ENCODE results near the gene TDRD1.

Gene TDRD1

GRCh38 chr10:114234132-114234531 lies 55.0 kb downstream of the TDRD1 start:
- DNase-seq (ENCODE audit: low read depth in 2 of 2) = no peak

DNA sequence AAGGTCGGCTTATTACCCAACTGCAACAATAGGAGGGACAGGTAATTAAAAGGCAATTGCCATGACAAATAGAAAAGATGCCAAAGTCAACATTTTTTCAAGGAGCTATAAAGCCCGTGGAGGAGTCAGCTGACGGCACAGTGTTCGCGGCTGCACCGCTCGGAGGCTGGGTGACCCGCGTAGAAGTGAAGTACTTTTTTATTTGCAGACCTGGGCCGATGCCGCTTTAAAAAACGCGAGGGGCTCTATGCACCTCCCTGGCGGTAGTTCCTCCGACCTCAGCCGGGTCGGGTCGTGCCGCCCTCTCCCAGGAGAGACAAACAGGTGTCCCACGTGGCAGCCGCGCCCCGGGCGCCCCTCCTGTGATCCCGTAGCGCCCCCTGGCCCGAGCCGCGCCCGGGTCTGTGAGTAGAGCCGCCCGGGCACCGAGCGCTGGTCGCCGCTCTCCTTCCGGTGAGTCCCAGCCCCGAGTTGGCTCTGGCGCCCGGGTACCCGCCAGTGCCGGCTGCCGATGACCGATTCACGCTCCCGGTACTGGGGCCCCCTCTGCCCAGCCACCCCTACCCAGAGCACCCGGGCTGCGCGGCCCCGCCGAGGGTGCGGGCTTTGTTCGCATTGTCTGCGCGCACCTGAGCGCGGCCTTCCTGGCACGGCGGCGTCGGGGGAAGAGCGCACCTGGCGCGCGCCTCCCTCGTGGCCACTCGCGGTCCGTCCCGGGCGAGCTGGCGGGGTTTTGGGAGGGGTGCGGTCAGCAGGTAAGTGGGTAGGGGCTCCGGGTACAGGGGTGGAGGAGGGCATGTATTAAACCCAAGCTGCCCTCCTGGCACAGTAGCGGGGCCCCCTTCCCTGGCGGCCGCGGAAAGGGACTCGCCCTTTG lies 60.2 kb downstream of the TDRD1 start, which contains the start of gene VWA2:
Gene VWA2 (plus strand): TSS at position 138 of the 877 bp plus-strand sequence. CDS start 9,460 bp downstream, outside the sequence.
- DNase-seq (ENCODE audit: low read depth in 2 of 2) = peak; percentile 3 to 15

DNA sequence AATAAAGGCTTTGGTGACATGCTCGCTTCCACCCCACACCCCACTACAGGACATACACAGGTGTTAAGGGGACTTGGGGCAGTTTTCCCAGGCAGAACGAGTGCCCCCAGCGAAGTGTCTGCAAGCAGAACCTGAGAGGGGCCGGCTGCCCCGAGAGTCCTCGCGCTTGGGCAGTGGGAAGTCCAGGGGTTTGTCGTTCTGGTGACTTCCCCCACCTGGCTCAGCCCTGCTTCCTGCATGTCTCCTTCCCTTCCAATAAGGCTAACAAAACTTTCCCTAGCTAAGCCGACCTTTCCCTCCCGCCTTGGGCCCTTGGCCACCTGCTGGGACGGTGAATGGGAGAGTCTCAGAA lies 60.8 kb downstream of the TDRD1 start:
- DNase-seq (ENCODE audit: low read depth in 2 of 2) = no peak

DNA sequence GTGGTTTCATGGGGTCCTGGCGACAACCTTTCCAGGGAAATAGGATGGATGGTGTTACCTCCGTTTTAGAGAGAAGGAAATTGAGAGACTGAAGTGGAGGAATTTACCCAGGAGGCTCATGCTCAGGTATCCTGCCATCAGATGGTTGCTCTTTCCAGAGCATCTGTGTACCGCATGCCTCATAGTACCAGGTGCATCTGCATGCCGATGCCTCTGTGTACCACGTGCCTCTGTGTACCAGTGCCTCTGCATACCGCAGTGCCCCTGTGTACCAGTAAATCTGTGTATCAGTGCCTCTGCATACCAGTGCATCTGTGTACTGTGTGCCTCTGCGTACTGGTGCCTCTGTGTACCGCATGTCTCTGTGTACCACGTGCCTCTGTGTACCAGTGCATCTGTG lies 63.1 kb downstream of the TDRD1 start:
- DNase-seq (ENCODE audit: low read depth in 2 of 2) = no peak

DNA sequence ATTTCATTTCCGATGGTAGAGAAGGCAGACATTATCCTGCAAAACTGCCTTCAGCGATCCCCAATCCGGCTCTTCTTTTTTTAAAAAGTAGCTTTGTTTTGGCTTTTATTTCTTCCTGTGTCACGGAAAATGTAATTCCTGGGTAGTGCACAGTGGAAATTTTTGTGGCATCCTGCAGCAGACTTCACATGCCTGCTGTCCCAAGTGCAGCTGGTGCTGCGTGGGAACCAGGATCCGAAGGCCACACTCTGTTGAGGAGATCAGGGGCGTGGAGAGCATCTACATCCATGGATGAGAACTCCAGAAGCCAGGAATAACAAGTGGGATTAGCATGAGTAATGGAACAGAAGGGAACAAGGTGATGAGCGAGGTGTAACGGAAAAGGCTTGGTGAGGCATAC lies 64.5 kb downstream of the TDRD1 start:
- no peak for DNase-seq (ENCODE audit: low read depth in 2 of 2)

DNA sequence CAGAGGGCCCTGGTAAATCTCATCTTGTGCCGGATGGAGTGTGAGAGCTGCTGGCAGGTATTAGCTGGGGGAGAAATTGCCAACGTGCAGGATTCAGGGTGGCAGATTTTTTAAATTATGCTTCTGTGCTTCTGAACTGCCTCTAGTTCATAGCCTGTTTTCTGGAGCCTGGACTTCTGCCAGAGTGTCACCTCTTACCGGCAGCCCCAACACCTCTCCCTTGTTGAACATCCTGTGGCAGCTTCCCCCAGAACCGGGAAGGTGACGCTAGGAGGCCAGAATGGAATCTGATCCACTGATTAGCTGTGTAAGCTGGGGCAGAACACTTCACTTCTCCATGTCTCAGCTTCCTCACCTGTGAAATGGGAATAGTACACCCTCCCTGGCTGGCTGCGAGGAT lies 65.0 kb downstream of the TDRD1 start:
- DNase-seq (ENCODE audit: low read depth in 2 of 2) = no peak

GRCh38 chr10:114245121-114245791 lies 66.1 kb downstream of the TDRD1 start:
- DNase-seq (ENCODE audit: low read depth in 2 of 2) = no peak

GRCh38 chr10:114246679-114247305 lies 67.6 kb downstream of the TDRD1 start:
- no peak for DNase-seq (ENCODE audit: low read depth in 2 of 2)

DNA sequence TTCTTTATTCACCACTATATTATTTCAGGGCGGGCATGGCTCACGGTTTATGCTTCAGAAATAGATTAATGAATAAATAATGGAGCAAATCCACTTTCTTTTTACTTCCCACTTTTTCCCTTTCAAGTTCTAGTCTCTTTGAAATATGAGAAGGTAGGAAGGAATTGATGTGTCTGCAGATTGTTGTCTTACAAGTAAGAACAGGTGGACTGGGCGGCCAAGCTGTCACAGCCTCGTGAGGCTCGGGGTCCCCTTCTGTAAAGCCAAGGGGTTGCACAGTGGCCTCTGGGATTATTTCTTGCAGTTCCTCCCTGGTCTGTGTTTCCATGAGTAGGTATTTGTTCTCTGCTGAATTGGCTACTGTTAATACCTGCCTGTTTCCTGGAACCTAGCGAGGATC lies 71.1 kb downstream of the TDRD1 start:
- DNase-seq (ENCODE audit: low read depth in 2 of 2) = no peak

GRCh38 chr10:114250716-114251115 lies 71.6 kb downstream of the TDRD1 start:
- DNase-seq (ENCODE audit: low read depth in 2 of 2) = no peak

DNA sequence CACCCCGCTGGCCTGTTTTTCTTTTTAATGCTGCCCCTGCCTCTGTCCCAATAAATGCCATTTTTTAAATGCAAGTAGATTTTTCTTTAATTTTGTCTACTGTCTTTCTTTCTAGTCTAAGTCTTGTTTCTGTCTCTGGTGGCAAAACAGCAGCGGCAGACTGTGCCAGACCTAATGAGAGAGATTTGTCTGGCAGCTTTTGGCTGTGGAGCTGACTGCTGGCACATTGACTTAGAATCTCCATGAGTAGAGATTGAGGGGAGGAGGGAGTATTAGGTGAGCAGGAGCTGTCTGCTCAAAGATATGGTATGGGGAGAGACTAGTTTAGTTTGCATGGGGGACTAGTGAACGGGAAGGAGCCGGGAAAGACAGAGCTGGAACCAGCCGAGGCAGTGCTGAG lies 72.9 kb downstream of the TDRD1 start:
- no peak for DNase-seq (ENCODE audit: low read depth in 2 of 2)

DNA sequence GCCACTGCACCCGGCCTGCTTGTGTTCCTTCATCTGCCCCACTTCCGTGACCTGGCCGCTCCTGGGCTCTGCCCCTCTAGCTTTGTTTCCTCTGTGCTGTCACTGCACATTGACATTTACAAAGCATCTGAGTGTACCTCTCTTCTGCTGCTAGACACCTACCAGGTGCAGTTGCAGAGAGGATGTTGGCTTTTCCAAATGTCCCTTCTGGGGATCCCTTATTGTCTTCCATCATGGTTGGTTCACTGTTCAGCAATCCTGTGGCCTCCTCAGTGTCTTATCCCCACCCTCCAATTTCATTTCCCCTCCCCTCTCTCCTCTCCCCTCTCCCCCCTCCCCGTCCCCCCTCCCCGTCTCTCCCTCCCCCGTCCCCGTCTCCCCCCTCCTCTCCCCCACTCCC lies 73.7 kb downstream of the TDRD1 start:
- DNase-seq (ENCODE audit: low read depth in 2 of 2) = no peak

- DNase-seq (ENCODE audit: low read depth in 2 of 2) = no peak
These were observed 76.1 kb downstream of the TDRD1 start for GRCh38 chr10:114255227-114255626.

DNA sequence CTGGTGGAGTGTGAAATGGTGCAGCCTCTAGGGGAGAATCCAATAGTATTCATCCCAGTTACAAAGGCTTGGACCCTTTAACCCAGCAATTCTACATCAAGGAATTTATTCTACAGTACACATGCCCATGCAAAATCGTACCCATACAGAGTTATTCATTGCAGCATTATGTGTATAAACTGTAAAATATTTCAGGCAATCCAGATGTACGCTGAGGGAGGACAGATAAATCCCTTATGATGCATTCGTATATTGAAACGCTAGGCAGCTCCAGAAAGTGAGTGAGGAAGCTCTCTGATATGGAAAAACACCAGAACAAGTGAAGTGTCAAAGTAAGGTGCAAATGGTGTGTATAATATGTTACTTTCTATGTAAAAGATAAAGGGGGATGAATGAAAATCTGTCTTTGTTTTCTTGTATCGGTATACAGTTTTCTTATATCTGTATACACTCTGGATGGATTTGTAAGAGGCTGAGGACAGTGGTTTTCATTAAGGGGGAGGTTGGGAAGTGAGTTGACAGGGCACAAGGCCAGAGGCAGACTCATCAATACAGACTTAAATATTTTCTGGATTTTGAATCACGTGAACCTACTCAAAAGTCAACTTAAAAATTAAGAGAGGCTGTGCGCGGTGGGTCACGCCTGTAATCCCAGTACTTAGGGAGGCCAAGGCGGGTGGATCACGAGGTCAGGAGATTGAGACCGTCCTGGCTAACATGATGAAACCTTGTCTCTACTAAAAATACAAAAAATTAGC lies 77.0 kb downstream of the TDRD1 start:
- DNase-seq (ENCODE audit: low read depth in 2 of 2) = no peak

DNA sequence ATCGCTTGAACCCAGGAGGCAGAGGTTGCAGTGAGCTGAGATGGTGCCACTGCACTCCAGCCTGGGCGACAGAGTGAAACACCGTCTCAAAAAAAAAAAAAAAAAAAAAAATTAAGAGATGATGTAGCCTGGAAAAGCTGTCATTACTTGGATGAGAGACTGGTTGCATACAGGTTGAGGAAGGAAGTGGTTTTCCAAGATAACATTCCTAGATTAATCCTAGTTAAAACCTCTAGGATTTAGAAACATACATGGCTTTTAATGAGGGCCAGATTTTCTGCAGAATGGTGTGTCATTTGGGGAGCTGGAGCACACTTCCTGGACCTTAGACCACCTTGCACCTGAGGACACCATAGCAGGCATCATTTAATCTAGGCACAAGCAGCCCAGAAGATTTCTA lies 77.7 kb downstream of the TDRD1 start:
- DNase-seq (ENCODE audit: low read depth in 2 of 2) = no peak

GRCh38 chr10:114257498-114257897 lies 78.3 kb downstream of the TDRD1 start:
- DNase-seq (ENCODE audit: low read depth in 2 of 2) = no peak

GRCh38 chr10:114258274-114258840 lies 79.2 kb downstream of the TDRD1 start:
- no peak for DNase-seq (ENCODE audit: low read depth in 2 of 2)

GRCh38 chr10:114259824-114260223 lies 80.7 kb downstream of the TDRD1 start:
- no peak for DNase-seq (ENCODE audit: low read depth in 2 of 2)

DNA sequence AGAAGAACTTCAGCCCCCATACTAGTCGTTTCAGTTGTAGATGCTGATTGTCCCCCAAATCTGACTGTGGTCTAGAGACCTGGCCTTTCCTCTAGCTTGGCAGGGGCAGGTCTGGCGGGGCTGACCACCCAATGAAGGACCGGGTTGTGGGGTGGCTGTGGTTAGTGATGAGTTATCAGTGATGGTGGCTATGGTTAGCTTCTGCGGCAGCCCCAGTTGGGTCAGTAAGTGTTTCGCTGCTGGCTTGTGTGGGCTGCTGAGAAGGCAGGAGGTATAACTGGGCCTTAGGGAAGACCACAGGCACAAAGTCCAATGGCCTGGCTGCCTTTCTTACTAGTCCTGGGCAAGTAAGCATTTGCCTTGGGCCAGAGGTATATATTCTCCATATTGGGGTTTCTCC lies 81.2 kb downstream of the TDRD1 start:
- DNase-seq (ENCODE audit: low read depth in 2 of 2) = no peak

- no peak for DNase-seq (ENCODE audit: low read depth in 2 of 2)
These were observed 81.9 kb downstream of the TDRD1 start for GRCh38 chr10:114261076-114261475.

DNA sequence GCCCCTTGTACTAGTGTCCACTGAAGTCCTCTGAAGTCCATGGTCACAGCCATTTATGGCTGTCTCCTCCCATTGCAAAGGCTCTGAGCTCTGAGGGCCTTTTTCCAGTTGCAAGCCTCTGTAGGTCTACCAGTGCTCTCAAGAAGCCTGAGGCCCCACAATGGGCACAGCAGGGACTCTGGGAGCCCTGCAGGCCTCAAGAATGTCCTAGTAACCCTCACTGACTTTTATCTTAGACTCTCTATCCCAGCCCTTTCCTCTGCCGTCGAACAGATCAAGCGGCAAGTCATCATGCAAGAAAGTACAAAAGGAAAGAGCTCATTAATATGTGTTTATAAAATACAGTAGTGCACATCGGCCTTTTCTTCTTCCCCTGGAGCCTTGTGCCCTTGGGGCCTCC lies 83.3 kb downstream of the TDRD1 start:
- no peak for DNase-seq (ENCODE audit: low read depth in 2 of 2)
